Liver (tissue), 9 donors: ENCODE results near the gene SLC16A4. TPM values are rescaled to one million over a fixed set of nuclear protein-coding genes. Genes with fewer than 3 reads are reported as not detected.
"Not testable (repeated sequence)": the region's sequence is repeated elsewhere in the genome, so short reads cannot be mapped to it uniquely, and the experiment has no call there.

Source experiments
- DNase-seq: peaks from one replicate; pipeline ENCODE4 v3.0.0-alpha.2; 2017; ENCODE audit warnings: low spot score
- H3K27ac ChIP-seq, 2 donors: one replicate each; pipeline ENCODE4 v1.7.0; 2013; ENCODE audit warnings: inconsistent platforms in 2 of 2, low read length in 2 of 2, control low read depth in 1 of 2, low read depth in 1 of 2, mild to moderate bottlenecking in 1 of 2
- H3K27me3 ChIP-seq, 4 donors: one replicate each; pipeline versions ENCODE4 v1.6.1 to v1.7.0; 2013; ENCODE audit warnings: low read length in 3 of 4, inconsistent platforms in 1 of 4, mild to moderate bottlenecking in 1 of 4, moderate library complexity in 1 of 4; ENCODE audit not compliant: control insufficient read depth in 4 of 4, insufficient read depth in 4 of 4
- H3K36me3 ChIP-seq, 4 donors: one replicate each; pipeline versions ENCODE4 v1.6.1 to v1.7.0; 2013; ENCODE audit warnings: low read length in 3 of 4, mild to moderate bottlenecking in 3 of 4, low read depth in 1 of 4, moderate library complexity in 1 of 4; ENCODE audit not compliant: control insufficient read depth in 4 of 4, insufficient read depth in 3 of 4
- H3K4me1 ChIP-seq, 4 donors: one replicate each; pipeline versions ENCODE4 v1.6.1 to v1.7.0; 2013; ENCODE audit warnings: low read length in 3 of 4, mild to moderate bottlenecking in 3 of 4, moderate library complexity in 1 of 4; ENCODE audit not compliant: control insufficient read depth in 4 of 4, insufficient read depth in 4 of 4
- H3K4me3 ChIP-seq, 3 donors: one replicate each; pipeline versions ENCODE4 v1.6.1 to v1.7.0; 2013; ENCODE audit warnings: low read length in 3 of 3, control low read depth in 1 of 3, low read depth in 1 of 3, mild to moderate bottlenecking in 1 of 3
- H3K9ac ChIP-seq, 2 donors: one replicate each; pipeline ENCODE4 v1.7.0; 2013; ENCODE audit warnings: low read length in 2 of 2, mild to moderate bottlenecking in 2 of 2, moderate library complexity in 2 of 2, control low read depth in 1 of 2, low read depth in 1 of 2
- H3K9me3 ChIP-seq, 4 donors: one replicate each; pipeline versions ENCODE4 v1.6.1 to v1.7.0; 2013; ENCODE audit warnings: low read length in 3 of 4; ENCODE audit not compliant: control insufficient read depth in 4 of 4
- ATF3 ChIP-seq: IDR thresholded peaks from 2 replicates; pipeline ENCODE4 v1.6.1; 2016; ENCODE audit warnings: antibody characterized with exemption
- GABPA ChIP-seq, 2 donors: IDR thresholded peaks in 1 of 2; conservative IDR thresholded peaks in 1 of 2; 2 replicates each; pipeline ENCODE4 v1.6.1; 2016; ENCODE audit warnings: antibody characterized with exemption in 2 of 2, mild to moderate bottlenecking in 1 of 2, moderate library complexity in 1 of 2
- HNF4A ChIP-seq, 2 donors: conservative IDR thresholded peaks; 2 replicates each; pipeline ENCODE4 v1.6.1; 2016; ENCODE audit warnings: antibody characterized with exemption in 2 of 2, mild to moderate bottlenecking in 2 of 2
- HNF4G ChIP-seq: IDR thresholded peaks from 2 replicates; pipeline ENCODE4 v1.6.1; 2016; ENCODE audit warnings: antibody characterized with exemption
- NR2F2 ChIP-seq: IDR thresholded peaks from 2 replicates; pipeline ENCODE4 v1.6.1; 2016; ENCODE audit warnings: antibody characterized with exemption
- RAD21 ChIP-seq, 2 donors: IDR thresholded peaks; 2 replicates each; pipeline ENCODE4 v1.6.1; 2016; ENCODE audit warnings: antibody characterized with exemption in 2 of 2, mild to moderate bottlenecking in 2 of 2
- REST ChIP-seq: IDR thresholded peaks from 2 replicates; pipeline ENCODE4 v1.6.1; 2016; ENCODE audit warnings: antibody characterized with exemption, mild to moderate bottlenecking
- RXRA ChIP-seq, 2 donors: IDR thresholded peaks; 2 replicates each; pipeline ENCODE4 v1.6.1; 2017 to 2018; ENCODE audit warnings: antibody characterized with exemption in 2 of 2, mild to moderate bottlenecking in 1 of 2
- SP1 ChIP-seq: IDR thresholded peaks from 2 replicates; pipeline ENCODE4 v1.6.1; 2018; ENCODE audit warnings: antibody characterized with exemption, mild to moderate bottlenecking
- WGBS: extraction: QIAGEN DNeasy Blood & Tissue Kit; methylation state at CpG from one replicate; pipeline ENCODE4 v1.1.7; 2013; 5-methylcytosine and 5-hydroxymethylcytosine counted together
- polyA plus RNA-seq, 2 donors: library from polyadenylated mRNA; stranded (reverse) in 1 of 2; unstranded in 1 of 2; fragments of 200-250 nt in 1 of 2; fragments of >200 nt in 1 of 2; fragmentation: Nextera tagmentation in 1 of 2; extraction: Ambion mirVana in 1 of 2; gene quantifications; one replicate each; pipeline versions ENCODE4 v1.2.1 to v1.2.3, GENCODE V29; 2013 to 2015
- total RNA-seq, 2 donors: library from RNA; depleted of rRNA; stranded (reverse); fragments of >200 nt; gene quantifications; one replicate each; pipeline ENCODE4 v1.2.3, GENCODE V29; 2014
- donor health status: healthy.
- donor health status: healthy.
- donor health status: healthy.
- donor health status: healthy.
- donor health status: healthy.

The SLC16A4 gene
- total and polyA plus RNA-seq, 4 donors: 0.72 to 1.8 (median 1.6) TPM

- Histone ChIP-seq H3K36me3 (no peaks in the 10 kb centered on the region), H3K9me3 (no peaks in the 10 kb centered on the region), H3K4me1 (peaks cover 0 to 13% (median 7%) of the 10 kb centered on the region in 4 donors), H3K27ac (no peak overlapping the region), H3K9ac (no peak overlapping the region), H3K27me3 (no peaks in the 10 kb centered on the region), H3K4me3 (no peak overlapping the region)
- TF ChIP-seq RAD21 (IDR thresholded peaks at IDR 0.05): no peak
- no peak for TF ChIP-seq REST
- WGBS: 77% methylated on average over 2 of the region's 2 CpGs
- DNase-seq: no peak
Measured at GRCh38 chr1:110420874-110421793, 30.3 kb upstream of the SLC16A4 start.

- TF ChIP-seq NR2F2 (no peak), SP1 (no peak), RXRA (IDR thresholded peaks at IDR 0.05) (peak in 1 of 2 donors; percentile 24), HNF4A (conservative IDR thresholded peaks at IDR 0.05) (peak in 1 of 2 donors; percentile 19)
- no peak for DNase-seq
Measured at GRCh38 chr1:110420023-110420662, 29.3 kb upstream of the SLC16A4 start.

GRCh38 chr1:110418729-110419128 lies 27.9 kb upstream of the SLC16A4 start:
- Histone ChIP-seq H3K4me3 (no peak overlapping the region), H3K36me3 (no peaks in the 10 kb centered on the region), H3K27me3 (no peaks in the 10 kb centered on the region), H3K9me3 (no peaks in the 10 kb centered on the region), H3K4me1 (peaks cover 0 to 13% (median 7%) of the 10 kb centered on the region in 4 donors), H3K9ac (no peak overlapping the region), H3K27ac (no peak overlapping the region)
- no peak for DNase-seq
- WGBS: 96% methylated on average over 1 of the region's 1 CpG
- no peak for TF ChIP-seq HNF4G
- TF ChIP-seq GABPA (IDR thresholded peaks at IDR 0.05 in 1 of 2, conservative IDR thresholded peaks at IDR 0.05 in 1 of 2): no peak
- TF ChIP-seq SP1: no peak
- TF ChIP-seq ATF3: no peak
- no peak for TF ChIP-seq HNF4A (conservative IDR thresholded peaks at IDR 0.05)

More at GRCh38 chr1:110420023-110420662, 29.3 kb upstream of the SLC16A4 start:
- Histone ChIP-seq H3K9ac (no peak overlapping the region), H3K4me3 (no peak overlapping the region), H3K9me3 (no peaks in the 10 kb centered on the region), H3K27ac (no peak overlapping the region), H3K36me3 (no peaks in the 10 kb centered on the region), H3K27me3 (no peaks in the 10 kb centered on the region), H3K4me1 (peaks cover 0 to 13% (median 7%) of the 10 kb centered on the region in 4 donors)
- WGBS: 65% methylated on average over 10 of the region's 10 CpGs

- H3K4me3 ChIP-seq: not testable (repeated sequence)
- 55% methylated on average over 1 of the region's 1 CpG for WGBS
Measured at GRCh38 chr1:110413045-110413444, 22.2 kb upstream of the SLC16A4 start.

More at GRCh38 chr1:110413045-110413444, 22.2 kb upstream of the SLC16A4 start:
- H3K27me3 ChIP-seq, H3K27ac ChIP-seq, H3K9me3 ChIP-seq, H3K36me3 ChIP-seq, DNase-seq: not testable (repeated sequence)
- peak overlapping the region in 1 of 2 donors; percentile 4 for H3K9ac ChIP-seq
- peaks cover 2 to 17% (median 10%) of the 10 kb centered on the region in 4 donors for H3K4me1 ChIP-seq
